ENCODE results near the gene HS6ST3.

DNA sequence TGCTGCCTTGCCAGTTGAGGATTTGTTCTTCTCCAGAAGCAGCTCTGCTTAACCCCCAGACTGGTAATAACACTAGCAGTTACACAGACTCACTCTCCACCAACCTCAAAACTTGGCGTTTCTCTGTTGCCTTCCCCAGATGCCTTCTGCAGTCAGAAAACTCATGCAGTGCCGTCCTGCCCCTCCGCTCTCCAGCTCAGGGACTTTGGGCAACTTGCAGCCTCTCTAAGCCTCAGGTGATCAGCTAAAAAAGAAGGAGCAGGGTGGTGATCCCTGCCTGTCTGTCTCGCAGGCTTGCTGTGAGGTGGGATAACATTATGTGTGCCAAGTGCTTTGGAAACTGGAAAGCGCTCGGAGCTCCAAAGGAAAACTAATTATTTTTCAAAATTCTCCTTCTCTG is 391.6 kb downstream of the HS6ST3 start:
- TF ChIP-seq CTCF (IDR thresholded peaks at IDR 0.05; ENCODE audit: borderline replicate concordance, extremely low read depth, low read length, poor library complexity, severe bottlenecking) (no peak), EZH2 (IDR thresholded peaks at IDR 0.05; ENCODE audit: borderline replicate concordance, low read depth, low read length, severe bottlenecking) (no peak)

Data from DND-41 (cell line).